HG02885 (cell line): ENCODE measurements around the gene C20orf173.
A peak's percentile ranks its signal among the peaks of the same experiment; 100 is the strongest.
"Not testable (repeated sequence)": the region's sequence is repeated elsewhere in the genome, so short reads cannot be mapped to it uniquely, and the experiment has no call there.

Experiments used
- ATAC-seq: cut with Tn5 transposase; IDR thresholded peaks from one replicate; pipeline ENCODE4 v1.9.1; 2021; ENCODE audit warnings: mild to moderate bottlenecking; ENCODE audit not compliant: unreplicated experiment, poor library complexity

The C20orf173 gene

GRCh38 chr20:35547329-35547728 lies 17.9 kb upstream of the C20orf173 start:
- ATAC-seq, result no peak

DNA sequence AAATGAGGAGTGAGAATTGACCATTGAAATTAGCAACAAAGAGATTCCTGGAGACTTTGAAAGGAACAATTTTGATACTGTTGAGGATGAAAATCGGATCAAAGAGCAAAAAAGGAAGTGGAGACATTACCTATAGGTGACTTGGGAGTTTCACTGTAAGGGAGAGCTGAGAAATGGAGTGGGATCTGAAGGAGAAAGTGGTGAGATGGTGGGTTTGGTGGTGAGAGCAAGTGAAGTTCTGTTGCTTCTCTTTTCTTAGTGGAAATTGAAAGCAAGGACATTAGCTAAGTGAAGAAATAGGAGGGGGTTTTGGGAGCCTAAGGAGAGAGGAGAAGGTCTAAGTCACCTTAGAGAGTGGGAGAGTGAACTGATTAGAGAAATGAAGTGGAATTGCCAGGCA lies 16.7 kb upstream of the C20orf173 start:
- ATAC-seq, result no peak

GRCh38 chr20:35544941-35545340 lies 15.5 kb upstream of the C20orf173 start:
- not testable (repeated sequence) for ATAC-seq

DNA sequence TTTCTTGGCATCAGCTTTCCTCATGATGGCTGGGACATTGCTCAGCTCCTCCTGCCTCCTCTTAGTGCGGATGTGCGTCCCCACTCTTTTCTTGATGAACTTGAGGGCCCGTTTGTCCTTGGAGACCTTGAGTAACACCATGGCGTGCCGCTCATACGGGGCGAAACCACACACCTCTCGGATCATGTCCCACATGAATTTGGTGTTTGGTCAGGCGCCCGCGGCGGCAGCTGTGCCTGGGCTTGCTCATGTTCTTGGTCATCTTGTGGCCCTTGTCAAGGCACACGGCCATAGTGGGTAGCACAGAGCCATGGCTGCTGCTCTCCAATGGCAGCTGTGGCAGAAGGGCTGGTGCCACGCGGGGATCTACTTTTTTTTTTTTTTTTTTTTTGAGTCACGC lies 15.0 kb upstream of the C20orf173 start:
- no peak for ATAC-seq

- no peak for ATAC-seq
Observed at GRCh38 chr20:35542990-35543389, 13.5 kb upstream of the C20orf173 start.

GRCh38 chr20:35541783-35542662 lies 12.6 kb upstream of the C20orf173 start, which contains the start of gene ERGIC3:
Gene ERGIC3 (plus strand): TSS chr20:35542078. CDS start chr20:35542098, 20 bp downstream.
- peak; percentile 91 for ATAC-seq

DNA sequence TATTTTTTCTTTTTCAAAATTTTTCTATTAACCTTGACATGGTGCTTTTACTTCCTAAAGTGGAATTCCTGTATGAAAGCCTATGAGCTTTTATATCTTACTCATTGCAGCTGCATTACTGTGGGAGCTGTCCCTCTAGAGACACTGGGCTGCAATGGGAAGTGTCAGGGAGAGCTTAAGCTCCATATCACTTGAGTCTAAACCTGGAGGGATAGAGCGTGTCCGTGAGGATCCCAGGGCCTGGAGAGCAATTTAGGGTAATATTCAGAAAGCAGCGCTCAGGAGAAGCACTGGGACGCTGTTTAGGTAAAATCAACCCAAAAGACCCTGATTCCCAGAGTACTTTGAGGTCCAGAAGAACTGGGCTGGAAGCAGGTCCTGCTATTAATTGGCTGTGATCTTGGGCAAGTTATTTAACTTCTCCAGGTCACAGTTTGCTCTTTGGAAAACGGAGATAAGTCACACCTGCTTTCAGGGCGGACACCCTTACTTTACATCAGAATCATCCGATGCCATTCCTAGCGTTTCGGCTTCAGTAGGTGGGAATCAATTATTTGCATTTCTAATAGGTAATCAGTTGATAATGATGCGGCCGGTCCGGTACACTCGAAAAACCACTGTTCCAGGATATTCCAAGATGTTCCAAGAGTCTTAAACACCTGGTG lies 11.8 kb upstream of the C20orf173 start:
- ATAC-seq, result no peak

DNA sequence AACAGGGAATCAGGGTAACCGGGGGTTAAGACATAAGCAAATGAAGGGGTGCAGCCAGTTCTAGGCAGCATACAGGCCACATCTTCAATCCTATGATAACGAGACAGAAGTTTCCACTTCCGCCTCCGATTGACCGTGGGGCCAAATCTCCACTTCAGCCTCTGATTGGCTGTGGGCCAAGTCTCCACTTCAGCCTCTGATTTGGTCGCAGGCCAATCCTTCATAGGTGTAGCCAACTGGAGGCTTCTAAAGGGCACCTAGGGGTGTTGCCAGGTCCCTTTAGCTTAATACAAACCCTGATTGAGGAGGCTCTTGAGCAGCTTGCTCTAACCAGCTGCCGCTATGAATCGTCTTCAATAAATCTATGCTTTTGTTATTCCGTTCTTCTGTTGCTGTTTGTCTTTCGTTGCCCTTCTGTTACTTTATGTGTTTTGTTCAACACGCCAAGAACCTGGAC lies 10.3 kb upstream of the C20orf173 start:
- peak; percentile 60 for ATAC-seq

- ATAC-seq, result no peak
Observed at GRCh38 chr20:35527122-35527769, 2.2 kb downstream of the C20orf173 start.

DNA sequence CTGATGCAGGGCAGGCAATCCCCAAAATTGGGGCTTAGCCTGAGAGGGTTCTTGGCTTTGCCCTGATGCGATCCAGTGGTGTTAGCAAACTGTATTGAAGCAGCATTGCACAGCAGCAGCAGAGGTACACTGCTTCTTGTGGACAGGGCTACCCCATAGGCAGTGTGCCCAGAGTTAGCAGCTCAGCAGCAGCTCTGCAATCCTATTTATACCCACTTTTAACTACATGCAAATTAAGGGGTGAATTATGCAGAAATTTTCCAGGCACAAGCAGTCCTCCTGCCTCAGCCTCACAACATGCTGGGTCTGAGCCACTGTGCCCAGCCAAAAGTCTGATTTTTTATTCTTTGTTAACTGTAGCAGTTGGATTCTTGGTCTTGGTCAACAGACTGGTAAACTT lies 3.8 kb downstream of the C20orf173 start:
- no peak for ATAC-seq

DNA sequence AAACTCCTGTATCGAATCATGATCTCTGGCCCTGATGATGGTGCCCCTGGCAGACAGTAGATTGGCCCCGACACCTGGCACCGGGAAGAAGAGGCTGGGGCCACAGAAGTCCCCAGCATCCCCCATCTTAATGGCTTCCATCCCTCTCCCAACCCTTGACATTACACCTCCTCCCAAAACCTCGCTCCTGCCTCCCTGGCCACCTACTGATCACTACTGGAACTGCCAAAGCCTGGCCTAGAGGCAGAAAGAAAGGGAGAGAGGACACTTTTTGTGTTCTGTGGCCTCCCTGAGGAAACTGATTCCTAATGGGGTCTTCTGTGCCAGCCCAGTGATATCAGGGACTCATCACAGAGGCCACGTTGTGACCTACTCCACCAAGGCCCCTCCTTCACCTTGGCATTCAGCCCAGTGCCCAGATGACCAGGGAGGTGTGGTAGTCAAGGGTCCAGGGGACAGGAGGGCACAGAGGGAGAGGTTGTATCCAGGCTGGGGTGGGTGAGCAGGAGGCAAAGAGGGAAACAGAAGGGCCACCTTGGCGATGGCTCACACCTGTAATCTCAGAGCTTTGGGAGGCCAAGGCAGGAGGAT lies 6.1 kb downstream of the C20orf173 start:
- no peak for ATAC-seq

DNA sequence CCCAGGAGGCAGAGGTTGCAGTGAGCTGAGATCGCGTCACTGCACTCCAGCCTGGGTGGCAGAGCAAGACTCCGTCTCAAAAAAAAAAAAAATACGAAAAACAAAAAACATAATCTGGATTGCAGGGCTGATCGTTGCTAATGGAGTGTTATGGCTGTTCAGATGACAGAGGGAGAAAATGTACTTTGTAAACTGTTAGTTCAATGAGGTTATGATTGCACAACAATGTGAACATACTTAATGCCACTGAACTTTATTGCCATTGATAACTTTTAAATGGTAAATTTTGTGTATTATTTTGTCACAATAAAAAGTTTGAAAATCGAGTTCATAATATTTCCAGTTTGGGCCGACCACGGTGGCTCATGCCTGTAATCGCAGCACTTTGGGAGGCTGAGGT lies 10.5 kb downstream of the C20orf173 start:
- no peak for ATAC-seq

DNA sequence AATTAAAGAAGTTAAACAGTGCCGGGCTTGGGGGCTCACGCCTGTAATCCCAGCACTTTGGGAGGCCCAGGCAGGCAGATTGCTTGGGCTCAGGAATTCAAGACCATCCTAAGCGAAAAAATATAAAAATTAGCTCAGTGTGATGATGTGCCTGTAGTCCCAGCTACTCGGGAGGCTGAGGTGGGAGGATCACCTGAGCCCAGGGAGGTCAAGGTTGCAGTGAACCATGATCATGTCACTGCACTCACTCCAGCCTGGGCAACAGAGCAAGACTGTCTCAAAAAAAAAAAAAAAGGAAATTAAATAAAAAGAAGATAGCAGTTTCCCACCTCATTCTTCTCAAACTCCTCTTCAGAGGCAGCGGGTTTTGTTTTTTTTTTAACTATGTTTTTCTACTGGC lies 11.7 kb downstream of the C20orf173 start:
- ATAC-seq, result not testable (repeated sequence)

DNA sequence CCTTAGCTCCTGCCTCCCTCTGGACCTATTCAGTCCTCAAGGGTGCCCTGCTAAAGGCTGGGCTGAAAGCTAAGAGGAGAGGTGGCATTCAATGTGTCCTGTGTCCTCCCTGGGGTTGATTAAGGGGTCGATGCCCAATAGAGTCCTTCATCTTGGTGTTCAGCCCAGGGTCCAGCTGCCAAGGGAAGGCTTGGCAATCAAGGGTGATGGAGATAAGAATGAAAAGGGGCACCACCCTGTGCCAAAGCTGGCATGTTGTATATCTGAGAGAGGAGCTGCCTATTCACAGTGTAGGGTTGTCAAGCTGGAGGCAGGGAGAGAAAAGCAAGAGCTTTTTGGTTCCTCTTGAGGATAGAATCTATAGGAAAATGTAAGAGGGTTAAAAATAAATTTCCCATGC lies 12.3 kb downstream of the C20orf173 start:
- no peak for ATAC-seq

DNA sequence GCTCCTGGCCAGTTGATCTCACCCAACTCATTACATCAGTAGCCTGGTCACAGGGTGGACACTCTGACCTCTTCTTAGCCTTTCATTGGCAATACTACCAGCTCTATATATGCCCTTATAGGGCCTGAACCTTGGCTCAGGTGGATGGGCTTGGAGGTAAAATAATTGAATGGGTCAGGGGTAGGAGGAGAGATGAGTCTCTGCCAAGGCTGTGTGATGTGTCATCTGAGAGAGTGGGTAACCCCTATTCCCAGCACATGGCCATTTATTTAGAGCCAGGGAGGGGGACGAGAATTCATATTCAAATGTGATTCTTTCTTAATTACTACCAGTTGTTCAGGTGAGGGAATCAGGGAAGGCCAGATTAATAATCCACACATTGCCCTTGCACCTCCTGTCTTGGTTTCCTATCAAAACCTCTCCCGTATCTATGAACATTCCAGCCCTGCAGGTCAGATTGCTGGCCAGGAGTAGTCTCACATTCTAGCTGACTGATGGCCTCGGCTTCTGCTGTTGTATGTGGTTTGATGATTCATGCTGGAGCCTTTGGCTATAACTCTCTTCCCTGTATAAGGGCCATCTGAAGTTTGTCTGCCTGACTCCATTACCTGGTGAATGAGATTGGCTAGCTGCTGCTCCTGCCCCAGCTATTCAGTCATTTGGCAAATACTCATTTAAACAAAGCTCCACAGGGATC lies 13.4 kb downstream of the C20orf173 start:
- ATAC-seq, result no peak

- ATAC-seq, result no peak
Observed at GRCh38 chr20:35515341-35515740, 14.1 kb downstream of the C20orf173 start.

GRCh38 chr20:35514371-35514932 lies 15.0 kb downstream of the C20orf173 start:
- ATAC-seq, result no peak

DNA sequence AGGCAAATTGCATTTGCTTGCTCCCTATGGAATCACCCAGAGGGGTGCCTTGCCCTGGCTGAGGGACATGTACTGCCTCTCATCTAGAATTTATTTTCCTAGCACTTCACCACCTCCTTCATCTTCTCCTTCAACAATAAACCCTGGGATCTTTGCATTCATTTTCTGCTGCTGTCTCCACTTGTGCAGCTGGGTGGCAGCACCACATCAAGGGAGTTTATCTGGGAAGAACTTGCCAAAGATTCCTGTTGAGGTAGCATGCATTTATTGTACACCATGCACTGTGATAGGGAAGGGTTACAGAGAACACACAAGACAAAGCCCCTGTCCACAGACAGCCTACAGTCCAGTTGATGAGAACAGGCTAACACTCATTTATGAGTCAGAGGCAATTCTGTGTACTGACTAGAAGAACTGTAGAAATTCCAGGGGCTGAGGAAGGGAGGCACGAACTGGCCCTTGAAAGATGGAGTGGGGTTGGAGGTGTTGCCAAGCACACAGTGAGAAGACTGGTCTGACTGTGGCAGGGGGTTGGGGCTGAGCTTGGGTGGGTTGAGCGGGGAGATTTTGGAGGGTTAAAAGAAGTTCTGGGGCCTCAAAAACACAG lies 17.5 kb downstream of the C20orf173 start:
- no peak for ATAC-seq
